HG03039 (cell line): ENCODE results near the gene OTOA.
"Not testable (repeated sequence)": the region's sequence is repeated elsewhere in the genome, so short reads cannot be mapped to it uniquely, and the experiment has no call there.

ENCODE experiments used
- ATAC-seq: cut with Tn5 transposase; IDR thresholded peaks from one replicate; pipeline ENCODE4 v1.9.1; 2021; ENCODE audit warnings: mild to moderate bottlenecking, moderate library complexity; ENCODE audit not compliant: unreplicated experiment

OTOA gene

DNA sequence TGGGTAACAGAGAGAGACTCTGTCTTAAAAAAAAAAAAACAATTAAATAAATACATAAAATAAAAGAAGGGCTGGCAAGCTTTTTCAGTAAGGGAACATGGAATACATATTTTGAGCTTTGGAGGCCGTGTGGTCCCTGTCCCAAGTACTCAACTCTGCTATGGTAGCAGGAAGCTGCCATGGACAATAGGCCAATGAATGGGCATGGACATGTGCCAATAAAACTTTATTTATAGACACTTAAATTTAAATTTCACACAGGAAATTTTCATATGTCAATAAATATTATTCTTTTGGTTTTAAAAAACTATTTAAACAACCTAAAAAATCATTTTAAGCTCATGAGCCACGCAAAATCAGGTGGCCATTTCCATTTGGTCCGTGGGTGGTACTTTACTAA lies 3.8 kb downstream of the OTOA start:
- ATAC-seq: no peak

DNA sequence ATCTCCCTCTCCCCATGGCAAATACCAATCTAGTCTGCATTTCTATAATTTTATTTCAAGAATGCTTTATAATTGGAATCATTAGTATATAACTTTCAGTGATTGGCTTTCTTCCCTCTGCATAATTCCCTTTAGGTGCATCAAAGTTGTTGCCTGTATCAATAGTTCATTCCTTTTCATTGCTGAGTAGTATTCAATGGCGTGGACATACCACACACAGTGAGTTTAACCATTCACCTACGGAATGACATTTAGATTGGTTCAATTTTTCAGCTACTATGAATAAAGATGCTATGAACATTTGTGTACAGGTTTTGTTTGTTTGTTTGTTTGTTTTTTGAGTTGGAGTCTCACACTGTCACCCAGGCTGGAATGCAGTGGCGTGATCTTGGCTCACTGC lies 9.7 kb downstream of the OTOA start:
- ATAC-seq: no peak

DNA sequence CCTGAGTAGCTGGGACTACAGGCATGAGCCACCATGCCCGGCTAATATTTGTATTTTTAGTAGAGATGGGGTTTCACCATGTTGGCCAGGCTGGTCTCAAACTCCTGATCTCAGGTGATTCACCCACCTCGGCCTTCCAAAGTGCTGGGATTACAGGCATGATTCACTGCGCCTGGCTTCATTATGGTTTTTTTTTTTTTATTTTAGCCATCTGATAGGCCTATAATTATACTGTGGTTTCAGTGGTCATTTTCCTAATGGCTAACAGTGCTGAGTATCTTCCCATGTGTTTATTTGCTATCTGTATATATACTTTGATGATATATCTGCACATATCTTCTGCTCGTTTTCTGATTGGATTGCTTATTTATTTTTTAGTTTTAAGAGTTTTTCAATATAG lies 10.7 kb downstream of the OTOA start:
- not testable (repeated sequence) for ATAC-seq

DNA sequence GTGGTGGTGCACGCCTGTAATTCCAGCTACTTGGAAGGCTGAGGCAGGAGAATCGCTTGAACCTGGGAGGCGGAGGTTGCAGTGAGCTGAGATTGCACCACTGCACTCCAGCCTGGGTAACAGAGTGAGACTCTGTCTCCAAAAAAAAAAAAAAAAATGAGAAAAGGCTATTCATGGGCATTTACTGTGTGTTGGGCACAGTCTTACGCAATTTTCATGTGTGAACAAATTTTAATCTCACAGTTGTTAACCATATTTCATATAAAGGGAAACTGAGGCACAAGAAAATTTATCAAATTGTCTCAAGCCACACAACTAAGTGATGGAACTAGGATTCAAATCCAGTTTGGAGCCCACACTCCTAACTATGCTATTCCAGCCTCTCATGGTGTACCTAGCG lies 16.9 kb downstream of the OTOA start:
- not testable (repeated sequence) for ATAC-seq

DNA sequence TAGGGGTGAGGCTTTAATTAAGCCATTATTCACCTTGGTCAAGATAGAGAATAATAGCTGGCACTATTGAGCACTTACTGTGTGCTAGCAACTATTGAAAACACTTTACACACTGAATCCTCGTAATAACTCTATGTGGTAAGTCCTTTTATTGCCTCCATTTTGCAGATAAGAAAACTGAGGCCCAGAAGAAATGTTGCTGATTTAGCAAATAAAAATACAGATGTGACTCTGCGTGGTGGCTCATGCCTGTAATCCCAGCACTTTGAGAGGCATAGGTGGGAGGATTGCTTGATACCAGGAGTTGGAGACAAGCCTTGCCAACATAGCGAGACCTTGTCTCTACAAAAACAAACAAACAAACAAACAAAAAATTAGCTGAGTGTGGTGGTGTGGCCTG lies 19.4 kb downstream of the OTOA start:
- no peak for ATAC-seq

DNA sequence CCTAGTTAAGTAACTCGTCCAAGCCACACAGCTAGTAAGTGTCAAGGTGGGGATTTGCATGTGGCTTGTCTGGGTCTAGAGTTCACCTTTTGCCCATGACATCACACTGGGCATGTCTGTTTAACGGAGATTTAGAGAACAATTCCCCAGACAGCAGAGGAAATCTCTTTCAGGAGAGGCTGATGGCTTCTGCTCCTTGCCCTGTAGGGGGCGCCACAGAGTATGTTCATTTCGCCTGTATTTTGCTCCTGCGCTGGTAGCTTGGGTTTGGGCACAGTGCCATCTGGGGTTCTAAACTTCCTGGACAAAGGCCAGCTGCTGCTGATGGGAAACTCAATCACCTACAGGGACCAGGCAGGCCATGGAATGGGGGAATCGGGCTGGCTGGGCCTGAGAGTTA lies 20.4 kb downstream of the OTOA start:
- no peak for ATAC-seq

DNA sequence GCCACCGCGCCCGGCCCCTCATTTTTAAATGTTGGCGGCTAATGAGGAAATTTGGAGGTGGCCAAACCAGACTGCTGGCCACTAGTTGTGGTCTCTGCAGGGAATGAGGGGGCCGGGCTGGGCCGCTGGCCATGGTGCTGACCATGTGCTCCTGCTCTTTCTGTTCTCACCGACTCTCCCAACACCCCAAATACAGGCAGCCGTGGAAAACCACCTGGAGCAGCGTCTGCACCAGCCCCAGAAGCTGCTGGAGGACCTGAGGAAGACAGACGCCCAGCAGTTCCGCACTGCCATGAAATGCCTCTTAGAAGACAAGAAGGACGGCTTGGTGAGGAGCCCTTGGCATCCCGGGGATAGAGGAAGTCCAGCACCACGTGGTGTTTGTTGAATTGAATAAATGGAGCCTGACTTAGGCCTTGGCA lies 21.3 kb downstream of the OTOA start:
- ATAC-seq: no peak

DNA sequence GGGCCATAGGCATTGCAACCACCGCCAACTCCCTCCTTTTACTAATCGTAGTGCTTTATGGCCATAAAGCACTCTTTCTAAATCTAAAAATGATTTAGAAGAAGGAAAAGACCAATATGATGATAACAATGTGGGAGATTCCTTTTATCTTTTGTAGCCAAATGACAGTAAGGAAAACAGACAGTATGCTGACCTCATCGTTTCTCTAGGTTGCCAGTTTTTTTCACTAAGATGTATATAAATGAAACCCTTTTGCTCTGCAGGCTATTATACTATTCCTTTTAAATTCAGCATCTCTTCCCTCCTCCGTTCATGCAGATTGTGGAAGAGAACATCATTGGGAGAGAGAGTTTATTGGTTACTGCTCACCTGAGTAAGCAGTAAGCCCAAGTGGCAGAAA lies 25.3 kb downstream of the OTOA start:
- ATAC-seq: no peak

DNA sequence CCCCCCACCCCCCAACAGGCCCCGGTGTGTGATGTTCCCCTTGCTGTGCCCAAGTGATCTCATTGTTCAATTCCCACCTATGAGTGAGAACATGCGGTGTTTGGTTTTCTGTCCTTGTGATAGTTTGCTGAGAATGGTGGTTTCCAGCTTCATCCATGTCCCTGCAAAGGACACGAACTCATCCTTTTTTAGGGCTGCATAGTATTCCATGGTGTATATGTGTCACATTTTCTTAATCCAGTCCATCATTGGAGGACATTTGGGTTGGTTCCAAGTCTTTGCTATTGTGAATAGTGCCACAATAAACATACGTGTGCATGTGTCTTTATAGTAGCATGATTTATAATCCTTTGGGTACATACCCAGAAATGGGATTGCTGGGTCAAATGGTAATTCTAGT lies 27.2 kb downstream of the OTOA start:
- not testable (repeated sequence) for ATAC-seq

DNA sequence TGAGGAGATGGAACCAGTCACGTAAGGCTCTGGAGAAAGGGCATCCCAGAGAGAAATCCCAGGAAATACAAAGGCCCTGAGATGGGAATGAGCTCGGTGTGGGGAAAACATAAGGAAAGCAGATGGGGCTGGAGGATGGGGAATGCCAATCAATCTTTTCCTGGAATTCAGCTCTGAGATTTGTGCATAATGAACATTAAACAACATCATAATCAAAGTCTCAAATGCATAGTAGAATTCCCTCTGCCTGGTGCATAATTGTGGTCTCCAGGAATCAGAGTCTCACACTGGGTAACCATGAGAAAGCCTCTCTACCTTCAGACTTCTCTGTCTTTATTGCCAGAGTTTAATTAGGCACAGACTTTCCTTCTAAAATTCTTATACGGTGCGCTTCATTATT lies 30.8 kb downstream of the OTOA start:
- no peak for ATAC-seq

DNA sequence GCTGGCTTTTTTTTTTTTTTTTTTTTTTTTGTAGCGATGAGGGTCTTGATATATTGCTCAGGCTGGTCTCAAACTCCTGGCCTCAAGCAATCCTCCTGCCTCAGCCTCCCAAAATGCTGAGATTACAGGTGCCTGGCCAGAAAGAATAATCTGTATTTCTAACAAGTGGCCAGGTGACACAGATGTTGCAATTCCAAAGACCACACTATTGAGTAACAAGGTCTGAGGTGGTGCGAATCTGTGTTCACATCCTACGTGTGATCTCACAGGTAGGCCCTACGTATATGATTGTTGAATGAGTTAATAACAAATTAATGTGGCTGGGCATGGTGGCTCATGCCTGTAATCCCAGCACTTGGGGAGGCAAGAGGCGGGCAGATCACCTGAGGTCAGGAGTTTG lies 33.3 kb downstream of the OTOA start:
- ATAC-seq: no peak

DNA sequence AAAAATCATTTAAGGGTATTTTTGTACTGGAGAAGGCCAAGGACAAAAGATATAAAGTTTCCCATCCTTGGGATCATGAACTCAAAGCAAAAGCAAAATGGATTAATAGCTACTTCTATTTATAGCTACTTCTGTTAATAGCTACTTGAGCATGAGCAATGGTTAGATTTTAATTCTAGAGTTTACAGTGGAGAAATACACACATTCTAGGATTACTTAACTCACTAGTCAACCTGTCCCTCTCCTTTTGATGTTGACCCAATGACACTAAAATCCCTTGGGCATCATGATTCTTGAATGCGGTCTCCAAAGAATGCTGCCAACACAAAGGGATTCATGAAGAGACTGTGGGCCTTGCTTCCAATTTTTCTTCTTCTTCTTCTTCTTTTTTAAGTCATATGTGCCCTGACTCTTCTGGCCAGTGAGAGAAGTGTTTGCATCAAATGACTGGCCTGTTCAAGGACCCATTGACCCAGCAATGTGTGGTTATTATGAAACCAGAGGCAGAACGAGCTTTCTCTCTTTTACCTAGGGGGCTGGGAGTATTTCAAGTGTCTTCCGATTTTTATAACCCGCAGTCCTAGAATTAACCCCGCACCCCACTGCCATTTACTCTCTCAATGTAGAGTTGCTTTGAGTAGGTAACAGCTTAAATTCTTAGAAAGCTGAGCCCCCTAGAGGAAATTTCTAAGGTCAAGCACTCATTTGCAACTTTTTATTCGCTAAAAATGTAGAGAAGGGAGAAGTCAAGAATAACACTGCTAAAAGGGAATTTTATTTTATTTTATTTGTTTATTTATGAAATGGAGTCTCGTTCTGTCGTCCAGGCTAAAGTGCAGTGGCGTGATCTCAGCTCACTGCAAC lies 34.6 kb downstream of the OTOA start:
- ATAC-seq: no peak

DNA sequence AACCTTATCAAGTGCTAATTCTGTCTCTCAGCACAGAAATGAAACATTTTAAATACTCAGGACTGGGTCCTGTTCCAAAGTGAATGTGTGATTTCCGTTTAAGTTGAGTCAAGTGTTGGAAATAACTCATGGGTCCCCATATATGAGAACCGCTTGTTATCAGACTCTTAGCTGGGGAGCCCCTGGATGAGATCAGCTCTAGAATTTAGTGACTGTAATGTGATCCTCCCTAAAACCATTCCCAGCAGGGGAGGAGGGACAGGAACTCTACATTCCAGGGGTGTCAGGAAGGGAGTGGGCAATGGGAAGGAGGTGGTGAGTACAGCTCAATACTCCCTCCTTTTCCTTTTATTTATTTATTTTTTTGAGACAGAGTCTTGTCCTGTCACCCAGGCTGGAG lies 37.5 kb downstream of the OTOA start:
- ATAC-seq: no peak

DNA sequence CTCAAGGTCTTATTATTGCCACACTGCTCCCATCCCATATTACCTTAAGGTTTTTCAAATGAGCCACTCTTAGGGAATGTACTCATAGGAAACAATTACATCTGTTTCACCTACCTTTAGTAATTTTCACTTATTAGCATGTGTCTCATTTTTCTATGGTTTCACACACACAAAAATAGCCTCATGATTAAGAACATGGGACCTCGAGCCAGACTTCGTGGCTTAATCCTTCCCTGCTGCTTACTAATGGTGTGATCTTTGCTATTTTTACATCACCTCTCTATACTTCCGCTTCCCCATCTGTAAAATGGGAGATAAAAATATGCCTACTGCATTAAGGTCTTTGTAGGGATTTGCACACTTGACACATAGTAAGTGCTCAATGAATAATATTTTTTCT lies 38.5 kb downstream of the OTOA start:
- ATAC-seq: no peak

DNA sequence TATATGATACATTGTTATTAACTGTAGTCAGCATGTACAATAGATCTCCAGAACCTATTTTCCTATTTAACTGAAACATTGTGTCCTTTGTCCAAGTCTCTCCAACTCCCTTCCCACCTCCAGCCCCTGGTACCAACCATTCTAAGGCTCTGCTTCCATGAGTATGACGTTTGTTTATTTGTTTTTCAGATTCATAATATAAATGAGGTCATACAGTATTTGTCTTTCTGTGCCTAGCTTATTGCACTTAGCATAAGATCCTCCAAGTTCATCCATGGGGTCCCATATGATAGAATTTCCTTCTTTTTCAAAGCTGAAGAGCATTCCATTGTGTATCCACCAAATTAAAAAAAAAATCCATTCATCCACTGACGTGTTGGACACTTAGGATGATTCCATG lies 39.4 kb downstream of the OTOA start:
- ATAC-seq: no peak

DNA sequence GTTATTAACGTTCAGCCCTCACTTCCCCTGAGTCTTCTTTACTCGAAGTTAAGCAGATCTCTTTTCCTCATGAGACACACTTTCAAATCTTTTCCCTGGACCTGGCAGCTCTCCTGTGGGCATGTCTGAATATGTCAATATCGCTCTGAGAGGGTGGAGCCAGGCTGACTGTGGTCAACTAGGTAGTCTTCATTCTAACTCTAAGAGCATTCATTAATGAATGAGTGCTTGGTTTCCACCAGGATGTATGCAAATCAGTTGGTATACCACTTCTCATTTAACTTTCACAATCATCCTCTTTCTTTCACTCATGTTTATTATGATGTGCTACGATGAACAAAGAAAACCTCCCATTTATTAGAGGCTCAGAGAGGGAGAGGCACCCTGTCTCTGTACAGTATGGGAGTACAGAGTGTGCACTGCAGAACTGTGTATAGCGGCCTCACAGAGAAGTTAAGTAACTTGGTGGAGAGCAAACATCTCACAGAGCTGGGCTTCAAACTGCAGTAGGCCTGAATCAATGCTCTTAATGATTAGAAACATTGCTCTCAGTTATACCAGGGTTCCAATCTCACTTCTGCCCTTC lies 39.9 kb downstream of the OTOA start:
- no peak for ATAC-seq

DNA sequence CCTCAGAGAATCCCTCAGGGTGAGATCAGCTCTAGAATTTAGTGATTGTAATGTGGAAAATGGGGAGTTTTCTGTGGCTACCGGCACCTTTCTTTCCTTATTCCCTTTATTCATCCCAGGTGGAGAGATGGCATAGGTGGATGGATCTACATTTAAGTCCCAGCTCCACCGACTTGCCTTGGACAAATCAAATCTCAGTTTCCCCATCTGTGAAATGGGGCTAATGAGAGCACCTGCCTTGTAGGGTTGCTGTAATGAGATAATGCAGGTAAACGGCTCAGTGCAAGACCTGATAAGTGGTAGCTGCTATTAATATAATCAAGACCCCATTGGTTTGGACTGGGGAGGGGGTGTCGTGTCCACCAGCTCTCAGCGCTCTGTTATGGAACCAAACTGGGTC lies 40.5 kb downstream of the OTOA start:
- ATAC-seq: no peak

DNA sequence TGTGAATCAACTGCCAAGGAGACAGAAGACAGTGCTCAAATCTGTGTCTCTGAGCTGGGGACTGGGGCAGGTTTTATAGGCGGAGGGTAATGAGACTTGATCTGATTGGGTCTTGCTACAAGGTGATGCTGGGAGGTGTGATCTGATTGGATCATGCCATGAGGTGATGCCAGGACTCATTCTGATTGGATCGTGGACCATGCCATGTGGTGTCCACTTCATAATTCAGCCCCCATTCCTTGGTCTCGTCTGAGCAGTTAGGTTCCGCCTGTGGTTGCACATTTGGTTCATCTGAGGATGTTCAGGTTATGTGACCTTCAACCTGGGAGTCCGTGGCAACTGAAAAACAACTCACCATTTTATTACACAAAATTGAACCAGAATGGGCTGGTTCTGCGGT lies 41.0 kb downstream of the OTOA start:
- no peak for ATAC-seq

DNA sequence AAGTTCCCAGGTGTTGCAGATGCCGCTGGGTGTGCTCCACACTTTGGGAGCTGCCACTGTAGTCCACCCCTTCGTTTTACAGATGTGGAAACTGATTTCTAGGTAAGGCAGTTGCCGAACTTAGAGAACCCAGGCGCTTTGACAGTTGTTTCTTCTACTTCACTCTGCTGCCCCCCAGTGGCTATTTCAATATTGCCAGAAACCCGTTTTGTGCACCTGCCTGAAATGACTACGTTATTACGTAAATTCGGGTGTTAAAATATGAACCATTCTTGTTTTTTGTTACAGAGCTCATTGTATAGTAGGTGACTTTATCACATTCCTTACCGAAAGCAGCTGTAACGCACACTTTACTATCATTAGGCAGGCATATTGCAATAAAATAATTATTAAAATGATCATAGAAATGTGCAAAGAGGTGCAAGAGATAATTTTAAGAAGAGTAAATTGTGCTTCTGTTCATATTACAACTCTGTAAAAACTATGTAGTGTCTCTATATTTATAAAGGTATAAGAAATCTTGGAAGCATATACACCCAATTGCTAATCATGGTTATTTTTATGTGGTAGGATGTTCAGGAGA lies 44.9 kb downstream of the OTOA start:
- no peak for ATAC-seq

DNA sequence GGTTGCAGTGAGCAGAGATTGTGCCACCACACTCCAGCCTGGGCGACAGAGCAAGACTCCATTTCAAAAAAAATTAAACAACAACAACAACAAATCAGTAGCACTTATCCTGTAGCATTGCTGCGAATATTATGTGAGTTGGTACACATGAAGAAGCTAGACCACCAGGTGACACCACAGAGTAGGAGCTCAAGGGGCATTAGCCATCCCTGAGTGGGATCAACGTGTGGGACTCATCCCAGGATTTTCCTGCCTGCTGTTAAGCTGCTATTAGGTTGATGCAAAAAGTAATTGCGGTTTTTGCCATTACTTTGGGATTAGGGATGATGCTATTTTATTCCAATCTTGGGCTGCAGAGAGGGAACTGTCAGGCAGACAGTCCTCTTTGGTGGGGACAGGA lies 47.2 kb downstream of the OTOA start:
- no peak for ATAC-seq

DNA sequence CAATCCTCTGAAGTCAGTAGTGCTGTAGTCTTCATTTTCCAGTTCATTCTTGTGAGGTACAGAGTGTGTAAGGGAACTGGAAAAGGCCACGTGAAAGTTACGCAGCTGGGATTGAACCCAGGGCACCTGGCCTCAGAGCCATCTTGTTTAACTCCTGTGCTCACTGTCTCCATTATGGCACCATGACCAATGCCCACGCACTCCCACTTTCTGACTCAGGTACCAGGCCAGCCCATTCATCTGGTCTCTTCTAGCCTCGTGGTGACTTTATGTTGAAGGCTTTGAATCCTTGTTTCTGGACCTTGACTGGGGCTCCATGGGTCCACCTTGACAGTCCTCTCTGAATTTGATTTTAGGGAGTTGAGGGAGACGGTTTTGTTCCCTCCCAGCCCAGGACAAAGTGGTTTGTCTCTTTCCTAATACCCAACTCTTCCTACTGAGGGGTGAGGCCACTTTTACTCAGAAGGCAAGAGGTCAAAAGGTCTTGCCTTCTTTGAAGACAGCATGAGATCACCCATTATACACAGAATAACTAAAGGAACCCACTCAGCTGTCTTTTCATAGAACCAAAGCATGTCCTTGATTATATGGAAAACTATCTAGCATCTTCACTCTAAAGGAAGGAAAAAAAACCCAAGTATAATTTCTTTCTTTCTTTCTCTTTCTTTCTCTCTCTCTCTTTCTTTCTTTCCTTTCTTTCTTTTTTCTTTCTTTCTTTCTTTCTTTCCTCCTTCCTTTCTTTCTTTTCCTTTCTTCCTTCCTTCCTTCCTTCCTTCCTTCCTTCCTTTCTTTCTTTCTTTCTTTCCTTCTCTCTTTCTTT lies 50.0 kb downstream of the OTOA start:
- no peak for ATAC-seq

DNA sequence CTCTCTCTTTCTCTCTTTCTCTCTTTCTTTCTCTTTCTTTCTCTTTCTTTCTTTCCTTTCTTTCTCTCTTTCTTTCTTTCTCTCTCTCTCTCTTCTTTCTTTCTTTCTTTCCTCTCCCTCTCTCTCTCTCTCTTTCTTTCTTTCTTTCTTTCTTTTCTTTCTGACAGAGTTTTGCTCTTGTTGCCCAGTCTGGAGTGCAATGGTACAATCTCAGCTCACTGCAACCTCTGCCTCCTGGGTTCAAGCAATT lies 50.5 kb downstream of the OTOA start:
- not testable (repeated sequence) for ATAC-seq
